PFSK-1 (cell line): Measurements from ENCODE around the gene IPPK.

Experiments
- FOXP2 ChIP-seq: optimal IDR thresholded peaks from 2 replicates; pipeline ENCODE3; 2011; ENCODE audit warnings: borderline replicate concordance, control low read depth, inconsistent platforms; ENCODE audit not compliant: insufficient read depth; ENCODE audit errors: extremely low read length, extremely low read depth
- POLR2AphosphoS5 ChIP-seq: IDR thresholded peaks from 2 replicates; pipeline ENCODE4 v1.6.1; 2012; ENCODE audit warnings: low read depth, mild to moderate bottlenecking, control low read depth, low read length, moderate library complexity
- REST ChIP-seq, 2 experiments: IDR thresholded peaks; 2 replicates each; pipeline versions ENCODE4 v1.6.1 to v1.8.0; 2011 to 2012; ENCODE audit warnings: low read depth in 2 of 2, low read length in 2 of 2, control low read depth in 1 of 2, inconsistent platforms in 1 of 2, mild to moderate bottlenecking in 1 of 2, moderate library complexity in 1 of 2; ENCODE audit not compliant: insufficient read depth in 1 of 2

- TF ChIP-seq POLR2AphosphoS5 (no peak), FOXP2 (no peak), REST (IDR thresholded peaks at IDR 0.05; ENCODE audit: insufficient read depth in 1 of 2, low read depth in 2 of 2, low read length in 2 of 2) (no peak)
Observed at GRCh38 chr9:92639791-92640271, 30.1 kb downstream of the IPPK start.
